Head of caudate nucleus (tissue), 42 donors: Measurements from ENCODE around the gene NAALADL2.
"Not testable (repeated sequence)": the region's sequence is repeated elsewhere in the genome, so short reads cannot be mapped to it uniquely, and the experiment has no call there.

Source experiments
- DNase-seq, 42 donors: peaks; one replicate each; pipeline versions ENCODE4 v3.0.0 to v3.0.0-alpha.2; 2020 to 2021; ENCODE audit warnings: mixed read lengths in 7 of 42
- intact Hi-C: fragments of 100-400 bp; cut with DNase I; formaldehyde crosslinking; loops from one replicate; pipeline ENCODE4 v1.15.0; 2022

Gene NAALADL2

GRCh38 chr3:175421902-175422301 is 562.8 kb downstream of the NAALADL2 start:
- intact Hi-C loops = no loop called here
- DNase-seq = no peak

GRCh38 chr3:175422744-175423143 is 563.6 kb downstream of the NAALADL2 start:
- intact Hi-C loops = no loop called here
- no peak for DNase-seq

GRCh38 chr3:175423848-175424247 is 564.7 kb downstream of the NAALADL2 start:
- DNase-seq = not testable (repeated sequence)

GRCh38 chr3:175426805-175427204 is 567.7 kb downstream of the NAALADL2 start:
- no peak for DNase-seq
- intact Hi-C loops = no loop called here

More at GRCh38 chr3:175423848-175424247, 564.7 kb downstream of the NAALADL2 start:
- intact Hi-C loops = not testable (repeated sequence)

GRCh38 chr3:175428466-175428865 is 569.3 kb downstream of the NAALADL2 start:
- no peak for DNase-seq
- intact Hi-C loops = no loop called here

GRCh38 chr3:175430983-175431773 is 572.0 kb downstream of the NAALADL2 start:
- no peak for DNase-seq
- intact Hi-C loops = no loop called here

- DNase-seq = no peak
- intact Hi-C loops = no loop called here
Observed at GRCh38 chr3:175432376-175433025, 573.4 kb downstream of the NAALADL2 start.

GRCh38 chr3:175433026-175433674 is 574.0 kb downstream of the NAALADL2 start:
- no peak for DNase-seq
- intact Hi-C loops = no loop called here

GRCh38 chr3:175434561-175434960 is 575.4 kb downstream of the NAALADL2 start:
- no peak for DNase-seq
- intact Hi-C loops = no loop called here

- no peak for DNase-seq
- intact Hi-C loops = no loop called here
Observed at GRCh38 chr3:175443682-175444081, 584.5 kb downstream of the NAALADL2 start.

- DNase-seq = no peak
- intact Hi-C loops = no loop called here
Observed at GRCh38 chr3:175445741-175446140, 586.6 kb downstream of the NAALADL2 start.

- DNase-seq = peak in 1 of 42 donors; percentile 1
- intact Hi-C loops = no loop called here
Observed at GRCh38 chr3:175447521-175447920, 588.4 kb downstream of the NAALADL2 start.

GRCh38 chr3:175453361-175453760 is 594.2 kb downstream of the NAALADL2 start:
- no peak for DNase-seq
- intact Hi-C loops = no loop called here

GRCh38 chr3:175456466-175456865 is 597.3 kb downstream of the NAALADL2 start:
- intact Hi-C loops = no loop called here
- no peak for DNase-seq

- DNase-seq = no peak
- intact Hi-C loops = no loop called here
Observed at GRCh38 chr3:175457301-175457700, 598.2 kb downstream of the NAALADL2 start.

- DNase-seq = not testable (repeated sequence)
Observed at GRCh38 chr3:175460849-175461399, 601.8 kb downstream of the NAALADL2 start.

GRCh38 chr3:175464362-175464761 is 605.2 kb downstream of the NAALADL2 start:
- DNase-seq = no peak
- intact Hi-C loops = no loop called here

More at GRCh38 chr3:175460849-175461399, 601.8 kb downstream of the NAALADL2 start:
- intact Hi-C loops = not testable (repeated sequence)

- intact Hi-C loops = no loop called here
- DNase-seq = no peak
Observed at GRCh38 chr3:175469124-175469523, 610.0 kb downstream of the NAALADL2 start.

- no peak for DNase-seq
- intact Hi-C loops = no loop called here
Observed at GRCh38 chr3:175475765-175476164, 616.6 kb downstream of the NAALADL2 start.

- intact Hi-C loops = no loop called here
- no peak for DNase-seq
Observed at GRCh38 chr3:175476489-175476888, 617.4 kb downstream of the NAALADL2 start.
